Loucy (cell line): Measurements from ENCODE around the gene CACNA1I.

Experiments
- H2AFZ ChIP-seq: fragments of 200-600 bp; sonication (generic); 2 replicates; pipeline ENCODE4 v1.6.0; 2016; ENCODE audit warnings: antibody characterized with exemption, mild to moderate bottlenecking, low read length, moderate library complexity
- H3F3A ChIP-seq: fragments of 200-600 bp; 2 replicates; pipeline ENCODE4 v1.6.0; 2016; ENCODE audit warnings: antibody characterized with exemption, low read depth, mild to moderate bottlenecking
- H3K27me3 ChIP-seq: fragments of 200-600 bp; sonication (generic); 2 replicates; pipeline ENCODE4 v1.6.1; 2014; ENCODE audit warnings: low read length, mild to moderate bottlenecking; ENCODE audit not compliant: insufficient read depth, poor library complexity, severe bottlenecking
- H3K36me3 ChIP-seq: fragments of 200-600 bp; sonication (generic); 2 replicates; pipeline ENCODE4 v1.6.1; 2016; ENCODE audit warnings: low read length; ENCODE audit not compliant: insufficient read depth
- H3K4me1 ChIP-seq: fragments of 200-600 bp; sonication (generic); 2 replicates; pipeline ENCODE4 v1.5.1; 2014; ENCODE audit warnings: low read length, mild to moderate bottlenecking; ENCODE audit not compliant: insufficient read depth, poor library complexity, severe bottlenecking
- H3K4me2 ChIP-seq: fragments of 200-600 bp; sonication (generic); 2 replicates; pipeline ENCODE4 v1.6.0; 2014; ENCODE audit warnings: antibody characterized with exemption, low read length, low read depth, mild to moderate bottlenecking; ENCODE audit not compliant: poor library complexity, severe bottlenecking
- H3K4me3 ChIP-seq: fragments of 200-600 bp; sonication (generic); 2 replicates; pipeline ENCODE4 v1.5.1; 2014; ENCODE audit warnings: low read length, mild to moderate bottlenecking, mixed read lengths; ENCODE audit not compliant: poor library complexity, severe bottlenecking
- H3K79me2 ChIP-seq: fragments of 200-600 bp; sonication (generic); 2 replicates; pipeline ENCODE4 v1.6.1; 2014; ENCODE audit warnings: low read length; ENCODE audit not compliant: insufficient read depth
- H3K9ac ChIP-seq: fragments of 200-600 bp; sonication (generic); 2 replicates; pipeline ENCODE4 v1.6.0; 2014; ENCODE audit warnings: mild to moderate bottlenecking, low read depth, low read length, moderate library complexity; ENCODE audit not compliant: poor library complexity, severe bottlenecking
- H3K9me2 ChIP-seq: fragments of 200-600 bp; sonication (generic); replicated peaks from 2 replicates; pipeline ENCODE4 v1.6.1; 2016; ENCODE audit warnings: low read depth, low read length, mixed read lengths
- H3K9me3 ChIP-seq: fragments of 200-600 bp; sonication (generic); 2 replicates; pipeline ENCODE4 v1.6.1; 2014; ENCODE audit warnings: mild to moderate bottlenecking, antibody characterized with exemption, low read length, low read depth; ENCODE audit not compliant: insufficient read depth
- H4K20me1 ChIP-seq: fragments of 200-600 bp; sonication (generic); 2 replicates; pipeline ENCODE4 v1.6.0; 2014; ENCODE audit warnings: antibody characterized with exemption, low read length, mild to moderate bottlenecking; ENCODE audit not compliant: insufficient read depth, poor library complexity, severe bottlenecking
- CTCF ChIP-seq: fragments of 200-600 bp; sonication (generic); conservative IDR thresholded peaks from 2 replicates; pipeline ENCODE4 v1.5.1; 2014; ENCODE audit warnings: mild to moderate bottlenecking, antibody characterized with exemption, low read length
- EZH2phosphoT487 ChIP-seq: fragments of 200-600 bp; IDR thresholded peaks from 2 replicates; pipeline ENCODE4 v1.6.1; 2018; ENCODE audit warnings: antibody characterized with exemption, mild to moderate bottlenecking, moderate library complexity, borderline replicate concordance

CACNA1I gene

GRCh38 chr22:39638958-39639357 is 68.4 kb downstream of the CACNA1I start:
- Histone ChIP-seq H3K27me3 (no peaks in the 10 kb centered on the region), H4K20me1 (no peaks in the 10 kb centered on the region), H3K9me3 (no peaks in the 10 kb centered on the region), H3K9ac (no peak overlapping the region), H3F3A (no peaks in the 10 kb centered on the region), H3K4me3 (no peak overlapping the region), H3K36me3 (no peaks in the 10 kb centered on the region), H3K4me1 (no peaks in the 10 kb centered on the region), H3K9me2 (no peaks in the 10 kb centered on the region), H2AFZ (no peak overlapping the region), H3K79me2 (no peaks in the 10 kb centered on the region), H3K4me2 (no peak overlapping the region)
- TF ChIP-seq EZH2phosphoT487 = no peak
- no peak for TF ChIP-seq CTCF

- Histone ChIP-seq H3K4me3 (no peak overlapping the region), H3K4me2 (no peak overlapping the region), H3F3A (no peaks in the 10 kb centered on the region), H3K4me1 (no peaks in the 10 kb centered on the region), H3K36me3 (no peaks in the 10 kb centered on the region), H3K27me3 (no peaks in the 10 kb centered on the region), H3K9me3 (no peaks in the 10 kb centered on the region), H4K20me1 (no peaks in the 10 kb centered on the region), H3K9ac (no peak overlapping the region), H2AFZ (no peak overlapping the region), H3K9me2 (no peaks in the 10 kb centered on the region), H3K79me2 (no peaks in the 10 kb centered on the region)
- TF ChIP-seq CTCF (no peak), EZH2phosphoT487 (no peak)
Measured at GRCh38 chr22:39641660-39642310, 71.2 kb downstream of the CACNA1I start.

DNA sequence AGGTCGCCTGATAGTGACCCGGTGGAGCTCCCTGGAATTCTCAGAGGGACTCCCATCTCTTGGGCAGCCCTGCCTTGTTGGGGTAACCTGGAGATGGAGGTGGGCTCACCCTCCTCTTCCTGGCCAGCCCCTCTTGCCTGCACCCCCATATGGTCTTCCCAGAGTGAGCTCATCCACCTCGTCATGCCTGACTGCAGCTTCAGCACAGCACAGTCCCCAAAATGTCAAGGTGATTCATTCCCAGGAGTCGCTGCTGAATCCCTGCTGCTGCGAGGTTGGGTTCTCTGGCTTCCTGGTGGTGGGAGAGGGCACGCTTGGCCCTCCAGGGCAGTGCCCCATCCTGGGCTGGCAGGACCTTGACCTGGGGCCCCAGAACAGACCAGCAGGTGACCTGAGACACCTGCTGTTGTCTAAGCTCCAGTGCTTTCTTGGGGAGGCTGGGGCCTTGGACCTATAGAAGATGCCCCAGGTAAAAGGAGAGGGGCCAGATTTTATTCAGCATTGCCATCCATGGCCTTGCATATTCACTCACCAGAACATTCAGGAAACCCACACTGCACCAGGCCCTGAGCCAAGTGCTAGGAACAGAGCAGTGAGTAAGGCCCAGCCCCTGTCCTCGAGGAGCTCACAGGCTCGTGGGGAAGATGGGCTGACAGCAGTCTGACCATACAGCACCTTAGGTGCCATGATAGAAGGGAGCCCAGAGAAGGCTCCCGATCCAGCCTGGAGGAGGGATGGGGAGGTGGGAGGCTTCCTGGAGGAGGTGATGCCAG is 72.9 kb downstream of the CACNA1I start:
- no peaks in the 10 kb centered on the region for H3K9me3 ChIP-seq
- H3K4me3 ChIP-seq = no peak overlapping the region
- no peaks in the 10 kb centered on the region for H3F3A ChIP-seq
- H3K4me1 ChIP-seq = no peaks in the 10 kb centered on the region
- no peaks in the 10 kb centered on the region for H3K27me3 ChIP-seq
- H4K20me1 ChIP-seq = no peaks in the 10 kb centered on the region
- H3K4me2 ChIP-seq = no peak overlapping the region
- H3K9me2 ChIP-seq = no peaks in the 10 kb centered on the region
- H3K36me3 ChIP-seq = no peaks in the 10 kb centered on the region
- no peak overlapping the region for H3K9ac ChIP-seq
- no peak overlapping the region for H2AFZ ChIP-seq
- no peaks in the 10 kb centered on the region for H3K79me2 ChIP-seq
- TF ChIP-seq CTCF = no peak
- no peak for TF ChIP-seq EZH2phosphoT487
